ENCODE data around the gene AADACL2.

DNA sequence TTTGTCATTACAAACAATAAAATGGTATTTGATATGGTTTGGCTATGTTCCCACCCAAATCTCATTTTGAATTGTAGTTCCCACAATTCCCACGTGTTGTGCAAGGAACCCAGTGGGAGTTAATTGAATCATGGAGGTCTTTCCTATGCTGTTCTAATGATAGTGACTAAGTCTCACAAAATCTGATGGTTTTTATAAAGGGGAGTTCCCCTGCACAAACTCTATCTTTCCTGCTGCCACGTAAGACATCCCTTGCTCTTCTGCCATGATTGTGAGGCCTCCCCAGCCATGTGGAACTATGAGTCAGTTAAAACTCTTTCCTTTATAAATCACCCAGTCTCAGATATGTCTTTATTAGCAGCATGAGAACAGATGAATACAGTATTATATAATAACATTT is 64.7 kb downstream of the AADACL2 start:
- no peak for TF ChIP-seq POLR2A (IDR thresholded peaks at IDR 0.05)
- TF ChIP-seq, protein P1, sequence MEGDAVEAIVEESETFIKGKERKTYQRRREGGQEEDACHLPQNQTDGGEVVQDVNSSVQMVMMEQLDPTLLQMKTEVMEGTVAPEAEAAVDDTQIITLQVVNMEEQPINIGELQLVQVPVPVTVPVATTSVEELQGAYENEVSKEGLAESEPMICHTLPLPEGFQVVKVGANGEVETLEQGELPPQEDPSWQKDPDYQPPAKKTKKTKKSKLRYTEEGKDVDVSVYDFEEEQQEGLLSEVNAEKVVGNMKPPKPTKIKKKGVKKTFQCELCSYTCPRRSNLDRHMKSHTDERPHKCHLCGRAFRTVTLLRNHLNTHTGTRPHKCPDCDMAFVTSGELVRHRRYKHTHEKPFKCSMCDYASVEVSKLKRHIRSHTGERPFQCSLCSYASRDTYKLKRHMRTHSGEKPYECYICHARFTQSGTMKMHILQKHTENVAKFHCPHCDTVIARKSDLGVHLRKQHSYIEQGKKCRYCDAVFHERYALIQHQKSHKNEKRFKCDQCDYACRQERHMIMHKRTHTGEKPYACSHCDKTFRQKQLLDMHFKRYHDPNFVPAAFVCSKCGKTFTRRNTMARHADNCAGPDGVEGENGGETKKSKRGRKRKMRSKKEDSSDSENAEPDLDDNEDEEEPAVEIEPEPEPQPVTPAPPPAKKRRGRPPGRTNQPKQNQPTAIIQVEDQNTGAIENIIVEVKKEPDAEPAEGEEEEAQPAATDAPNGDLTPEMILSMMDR (IDR thresholded peaks at IDR 0.05) = no peak

All from body of pancreas (tissue), 4 donors.